ENCODE data around the gene KRTAP10-7.
"Not testable (repeated sequence)": the region's sequence is repeated elsewhere in the genome, so short reads cannot be mapped to it uniquely, and the experiment has no call there.

Gene KRTAP10-7

DNA sequence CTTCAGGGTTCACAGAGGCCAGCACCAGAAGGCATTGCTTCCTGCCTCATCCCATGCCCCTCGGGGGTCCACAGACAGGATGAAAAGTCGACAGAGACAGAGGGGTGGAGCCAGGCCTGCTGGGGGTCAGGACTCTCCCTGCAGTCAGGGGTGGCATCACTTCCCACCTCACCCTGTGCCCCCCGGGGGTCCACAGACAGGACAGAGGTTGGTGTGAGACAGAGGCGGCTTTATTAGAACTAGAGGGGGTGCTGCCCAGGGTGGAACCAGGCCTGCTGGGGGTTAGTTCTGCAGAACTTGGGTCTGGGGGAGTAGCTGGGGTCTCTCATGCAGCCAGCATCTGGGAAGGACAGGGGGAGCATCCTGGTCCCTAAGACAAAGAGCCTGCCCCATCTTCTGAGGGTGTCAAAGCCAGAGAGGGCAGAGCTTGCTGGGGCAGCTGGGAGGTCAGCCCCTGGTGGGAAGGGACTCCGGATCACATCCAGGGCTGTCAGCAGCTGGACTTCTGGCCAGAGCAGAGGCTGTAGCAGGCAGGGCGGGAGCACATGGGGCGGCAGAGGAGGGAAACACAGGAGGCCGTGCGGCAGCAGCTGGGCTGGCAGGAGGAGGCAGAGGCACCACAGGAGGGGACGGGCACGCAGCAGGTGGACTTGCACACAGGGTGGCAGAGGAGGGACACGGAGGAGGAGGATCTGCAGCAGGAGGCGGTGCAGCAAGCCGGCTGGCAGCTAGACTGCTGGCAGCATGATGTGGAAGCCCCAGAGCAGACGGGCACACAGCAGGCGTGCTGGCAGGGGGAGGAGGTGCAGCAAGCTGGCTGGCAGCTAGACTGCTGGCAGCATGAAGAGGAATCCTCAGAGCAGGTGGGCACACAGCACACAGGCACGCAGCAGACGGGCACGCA is 9.2 kb upstream of the KRTAP10-7 start:
- DNase-seq, result not testable (repeated sequence)

DNA sequence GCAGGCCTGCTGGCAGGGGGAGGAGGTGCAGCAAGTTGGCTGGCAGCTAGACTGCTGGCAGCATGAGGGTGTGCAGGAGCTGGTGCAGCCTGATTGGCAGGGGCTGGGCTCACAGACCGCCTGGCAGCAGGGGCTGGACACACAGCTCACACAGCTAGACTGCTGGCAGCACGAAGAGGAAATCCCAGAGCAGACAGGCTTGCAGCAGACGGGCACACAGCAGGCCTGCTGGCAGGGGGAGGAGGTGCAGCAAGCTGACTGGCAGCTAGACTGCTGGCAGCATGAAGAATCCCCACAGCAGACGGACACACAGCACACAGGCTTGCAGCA is 8.6 kb upstream of the KRTAP10-7 start:
- DNase-seq, result not testable (repeated sequence)

DNA sequence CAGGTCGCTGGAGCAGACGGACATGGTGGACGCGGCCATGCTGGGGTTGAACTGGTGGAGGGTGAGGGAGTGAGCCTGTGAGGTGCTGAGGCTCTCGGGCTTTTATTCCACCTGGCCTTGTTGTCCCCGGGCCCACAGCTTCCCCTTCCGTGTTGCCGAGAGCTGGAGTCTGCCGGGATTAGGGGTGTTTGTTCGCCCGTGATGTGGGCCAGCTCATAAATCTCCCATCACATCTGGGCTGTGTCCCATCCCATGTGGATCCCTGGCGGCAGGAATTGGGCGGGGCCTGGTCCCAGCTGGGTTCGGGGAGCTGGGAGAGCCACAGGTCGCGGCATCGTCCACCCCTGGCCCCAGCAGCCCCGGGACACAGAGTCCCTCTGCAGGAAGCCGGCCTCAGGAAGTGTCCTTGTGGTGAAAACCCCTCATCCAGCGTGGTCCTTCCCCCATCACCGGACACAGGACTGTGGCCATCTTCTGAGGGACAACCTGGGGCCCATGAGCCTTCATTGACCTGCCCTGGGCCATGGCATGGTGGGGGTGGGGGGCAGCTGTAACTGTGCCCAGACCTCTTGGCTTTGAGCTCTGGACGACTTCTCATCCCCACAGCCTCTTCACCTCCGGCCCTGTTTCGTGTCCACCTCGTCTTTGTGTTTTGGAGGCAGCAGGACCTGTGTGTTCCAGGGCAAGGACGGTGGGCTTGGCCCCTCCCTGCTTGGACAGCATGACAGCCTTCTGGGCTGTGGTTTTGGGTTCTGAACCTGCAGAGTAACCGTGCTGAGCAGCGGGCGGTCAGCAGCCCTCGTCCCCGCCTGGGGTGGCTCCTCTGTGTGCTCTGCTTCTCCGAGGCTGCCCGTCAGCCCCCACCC is 7.7 kb upstream of the KRTAP10-7 start, which contains the start of gene KRTAP10-6:
TSS of gene KRTAP10-6 (minus strand) at position 60 of the 866 bp plus-strand sequence. CDS start at position 39, 21 bp downstream.
- DNase-seq, result no peak

DNA sequence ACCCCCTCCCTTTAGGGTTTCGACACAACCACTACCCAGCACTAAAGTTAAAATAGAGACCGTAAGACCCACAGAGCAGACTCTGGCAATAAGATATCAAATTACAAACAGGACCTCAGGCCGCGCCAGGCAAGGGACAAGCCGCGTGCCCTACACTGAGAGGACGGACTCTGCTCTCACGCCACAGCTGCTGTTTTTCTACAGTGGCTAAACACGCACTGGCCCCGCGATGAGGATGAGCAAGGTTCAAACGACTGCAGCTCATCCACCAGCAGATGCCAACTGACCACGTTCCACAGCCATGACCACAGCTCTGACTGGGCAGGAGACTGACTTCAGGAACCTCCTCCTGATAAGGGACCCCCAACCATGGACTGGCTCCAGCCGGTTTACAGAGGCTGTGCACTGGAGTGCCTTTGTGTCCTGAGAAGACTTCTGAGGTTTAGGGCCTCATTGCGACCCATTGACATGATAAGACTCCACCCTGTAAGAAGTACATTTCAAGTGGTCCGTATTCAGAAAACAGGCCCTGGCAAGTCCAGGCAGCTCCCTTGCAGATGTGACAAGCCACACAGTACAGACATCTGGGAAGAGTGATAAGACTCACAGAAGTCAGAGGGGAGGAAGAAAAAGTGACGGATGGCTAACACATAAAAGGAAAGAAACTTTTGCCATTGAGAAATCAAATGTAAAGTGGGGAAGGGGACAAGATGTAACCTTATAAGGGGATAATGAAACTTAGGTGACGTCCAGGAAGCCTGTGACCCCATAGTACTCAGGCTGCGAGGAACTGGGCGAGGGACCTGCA is 6.6 kb upstream of the KRTAP10-7 start:
- no peak for DNase-seq

DNA sequence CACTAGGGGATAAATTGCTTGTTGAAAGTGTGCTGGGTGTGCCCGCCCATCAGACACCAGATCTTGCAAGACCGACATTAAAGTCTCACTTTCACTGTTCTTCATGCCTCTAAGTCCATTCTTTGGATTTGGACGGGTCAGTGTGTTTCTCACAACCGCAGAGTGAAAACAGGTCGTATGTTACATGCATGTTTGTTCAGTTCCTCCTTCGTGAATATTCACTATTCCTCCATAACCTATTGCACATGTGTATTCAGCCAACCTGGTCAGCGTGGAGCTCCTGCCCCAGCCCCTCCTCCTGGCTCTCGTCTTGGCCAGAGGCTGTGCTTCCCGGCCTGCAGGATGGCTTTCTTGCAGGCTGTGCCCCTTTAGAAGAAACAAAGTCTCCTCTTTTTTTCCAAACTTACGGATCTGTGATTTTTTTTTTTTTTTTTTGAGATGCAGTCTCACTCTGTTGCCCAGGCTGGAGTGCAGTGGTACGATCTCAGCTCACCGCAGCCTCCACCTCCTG is 5.9 kb upstream of the KRTAP10-7 start:
- no peak for DNase-seq

DNA sequence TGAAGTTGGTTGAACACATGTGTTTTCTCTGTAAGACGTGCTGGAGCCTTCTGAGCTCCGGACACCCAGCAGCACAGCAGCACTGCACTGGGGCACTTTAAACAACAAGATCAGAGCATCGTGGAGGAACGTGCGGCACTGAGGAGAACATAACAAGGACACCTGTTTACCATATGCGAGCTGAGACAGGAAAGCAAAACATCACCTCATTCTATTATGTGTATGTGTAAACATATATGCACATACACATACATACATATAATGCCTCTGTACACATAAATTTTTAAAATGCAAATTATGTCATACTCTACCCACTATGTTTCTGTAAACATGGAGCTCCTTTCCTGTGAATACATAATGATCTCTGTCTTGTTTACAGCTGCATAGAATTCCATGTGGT is 4.9 kb upstream of the KRTAP10-7 start:
- DNase-seq, result no peak

DNA sequence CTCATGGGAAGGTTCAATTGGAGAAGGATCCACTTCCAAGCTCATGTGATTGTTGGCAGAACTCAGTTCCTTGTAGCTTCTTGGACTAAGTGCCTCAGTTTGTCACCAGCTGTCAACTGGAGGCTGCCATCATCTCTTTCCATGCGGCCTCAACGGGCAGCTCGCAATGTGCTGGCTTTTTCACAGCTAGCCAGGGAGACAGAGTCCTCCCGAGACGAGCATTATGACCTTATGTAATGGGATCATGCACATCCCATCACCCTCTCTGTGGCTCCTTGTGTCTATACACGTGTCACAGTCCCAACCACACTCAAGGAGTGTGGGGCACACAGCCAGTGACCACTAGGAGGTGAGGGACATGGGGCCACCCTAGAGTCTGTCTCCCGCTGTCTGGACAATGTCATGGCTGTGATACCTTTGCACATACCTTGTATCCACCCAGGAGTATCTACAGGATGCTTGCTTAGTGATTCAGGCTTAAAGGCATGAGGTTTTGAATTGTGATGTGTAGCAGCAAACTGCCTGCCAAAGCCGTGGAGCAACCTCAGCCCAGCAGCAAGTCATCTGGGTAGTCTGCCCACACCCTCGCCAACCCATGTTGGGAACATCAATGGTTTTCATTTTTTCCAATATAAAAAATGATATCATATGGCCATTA is 4.2 kb upstream of the KRTAP10-7 start:
- peak; percentile 61 for DNase-seq

DNA sequence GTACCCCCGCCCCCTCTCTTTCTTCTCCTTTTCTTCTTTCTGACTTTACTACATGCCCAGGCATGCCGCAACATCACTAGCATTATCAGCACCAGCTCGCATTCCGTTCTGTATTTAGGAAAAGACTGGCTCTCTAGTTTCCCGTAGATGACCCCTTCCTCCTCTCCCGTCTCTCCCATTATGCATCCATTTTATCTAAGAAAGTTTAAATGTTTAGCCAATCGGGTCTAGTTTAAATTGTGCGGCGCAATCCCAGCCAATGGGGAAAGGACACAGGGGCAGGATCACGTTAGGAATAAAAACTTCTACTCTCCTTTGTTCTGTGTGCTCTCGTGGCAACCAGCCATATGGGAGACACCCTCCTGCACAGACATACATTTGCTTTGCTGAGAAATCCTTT is 2.3 kb upstream of the KRTAP10-7 start:
- no peak for DNase-seq

DNA sequence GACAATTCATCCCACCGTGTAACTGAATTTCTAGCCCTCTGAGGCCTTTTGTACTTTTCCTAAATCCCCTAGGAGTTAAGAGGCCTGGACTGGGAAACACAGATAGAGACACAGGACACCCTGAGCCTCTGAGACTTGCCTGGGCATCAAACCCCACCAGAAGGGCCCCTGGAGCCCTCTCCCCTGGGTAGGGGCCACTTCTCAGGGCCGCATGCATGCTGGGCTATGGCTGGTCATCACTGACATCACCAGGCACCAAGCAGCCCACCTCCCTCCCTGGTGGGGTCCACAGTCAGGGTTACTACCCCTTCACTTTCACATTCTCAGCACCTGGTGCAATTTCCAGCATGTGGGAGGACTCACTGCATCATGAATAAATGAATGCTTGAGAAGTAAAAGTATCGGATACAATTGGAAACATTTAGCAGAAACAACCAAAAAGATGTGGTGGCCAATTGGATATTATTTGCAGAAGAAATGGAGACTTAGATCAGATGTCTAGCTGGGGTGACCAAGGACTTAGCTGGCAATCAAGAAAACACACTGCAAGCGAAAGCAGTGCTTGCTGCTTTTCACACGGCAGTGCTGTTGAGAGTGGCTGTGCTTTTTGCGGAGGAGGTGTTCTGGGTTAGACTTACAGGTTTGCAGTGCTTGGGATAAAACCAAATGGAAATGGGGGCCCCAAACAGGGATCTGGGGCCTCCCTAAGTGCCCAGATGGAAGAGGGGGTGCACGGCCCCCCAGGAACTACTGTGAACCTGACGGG is 950 bp upstream of the KRTAP10-7 start:
- DNase-seq, result no peak

DNA sequence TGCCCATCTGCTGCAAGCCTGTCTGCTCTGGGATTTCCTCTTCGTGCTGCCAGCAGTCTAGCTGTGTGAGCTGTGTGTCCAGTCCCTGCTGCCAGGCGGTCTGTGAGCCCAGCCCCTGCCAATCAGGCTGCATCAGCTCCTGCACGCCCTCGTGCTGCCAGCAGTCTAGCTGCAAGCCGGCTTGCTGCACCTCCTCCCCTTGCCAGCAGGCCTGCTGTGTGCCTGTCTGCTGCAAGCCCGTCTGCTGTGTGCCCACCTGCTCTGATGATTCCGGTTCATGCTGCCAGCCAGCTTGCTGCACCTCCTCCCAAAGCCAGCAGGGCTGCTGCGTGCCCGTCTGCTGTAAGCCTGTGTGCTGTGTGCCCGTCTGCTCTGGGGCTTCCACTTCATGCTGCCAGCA is 694 bp downstream of the KRTAP10-7 start:
- not testable (repeated sequence) for DNase-seq

DNA sequence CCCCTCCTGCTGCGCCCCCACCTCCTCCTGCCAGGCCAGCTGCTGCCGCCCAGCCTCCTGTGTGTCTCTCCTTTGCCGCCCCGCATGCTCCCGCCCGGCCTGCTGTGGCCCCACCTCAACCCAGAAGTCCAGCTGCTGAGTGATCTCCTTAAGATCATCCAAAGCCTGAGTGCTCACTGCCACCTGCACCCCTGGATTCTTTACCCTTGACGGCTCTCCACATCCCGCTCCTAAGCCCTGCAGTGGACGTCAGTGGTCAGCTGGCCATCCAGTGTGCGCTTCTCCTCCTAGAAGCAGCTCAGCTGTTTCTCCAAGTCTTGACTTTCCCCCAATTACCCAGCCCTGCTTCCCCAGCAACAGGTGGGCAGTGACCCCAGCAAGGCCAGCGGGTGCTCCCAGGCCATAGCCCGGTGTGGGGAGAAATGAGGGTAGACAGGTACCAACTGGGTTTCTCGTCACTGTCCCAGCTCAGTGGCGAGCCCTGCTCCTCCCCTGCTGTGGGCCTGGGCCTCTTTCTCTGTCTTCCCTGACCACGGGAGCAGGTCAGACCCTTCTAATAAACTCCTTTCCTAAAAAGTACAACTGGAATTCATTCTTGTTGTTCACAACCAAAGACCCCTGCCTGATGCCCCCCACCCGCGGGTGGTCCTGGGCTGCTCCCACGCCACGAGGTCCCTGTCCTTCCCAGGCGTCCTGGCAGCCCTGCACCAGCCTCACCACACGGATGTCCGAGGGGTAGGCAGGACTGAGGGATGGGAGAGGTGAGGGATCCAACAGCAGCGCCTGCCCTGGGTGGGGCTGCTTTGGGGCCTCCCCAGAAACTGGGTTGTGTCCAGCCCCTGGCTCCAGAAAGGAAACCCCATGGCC is 1.4 kb downstream of the KRTAP10-7 start:
- DNase-seq, result no peak

DNA sequence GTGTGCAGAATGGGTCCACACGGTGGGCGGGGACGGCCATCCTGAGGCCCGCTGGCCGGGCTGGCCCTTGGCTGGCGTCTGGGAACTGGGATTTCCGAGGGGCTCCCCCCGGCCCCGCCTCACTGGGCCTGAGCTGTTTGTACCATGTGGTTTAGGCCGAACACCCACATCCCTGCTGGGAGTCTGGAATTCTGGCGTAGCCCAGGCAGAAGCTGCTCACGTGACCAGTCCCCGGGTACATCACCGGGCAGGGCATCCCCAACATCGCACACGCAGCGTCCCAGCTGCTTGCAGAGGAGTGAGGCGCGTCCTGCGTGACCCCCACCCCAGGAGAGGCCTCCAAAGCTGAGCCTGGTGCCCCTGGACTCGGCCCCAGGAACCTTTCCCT is 2.1 kb downstream of the KRTAP10-7 start:
- DNase-seq, result no peak

DNA sequence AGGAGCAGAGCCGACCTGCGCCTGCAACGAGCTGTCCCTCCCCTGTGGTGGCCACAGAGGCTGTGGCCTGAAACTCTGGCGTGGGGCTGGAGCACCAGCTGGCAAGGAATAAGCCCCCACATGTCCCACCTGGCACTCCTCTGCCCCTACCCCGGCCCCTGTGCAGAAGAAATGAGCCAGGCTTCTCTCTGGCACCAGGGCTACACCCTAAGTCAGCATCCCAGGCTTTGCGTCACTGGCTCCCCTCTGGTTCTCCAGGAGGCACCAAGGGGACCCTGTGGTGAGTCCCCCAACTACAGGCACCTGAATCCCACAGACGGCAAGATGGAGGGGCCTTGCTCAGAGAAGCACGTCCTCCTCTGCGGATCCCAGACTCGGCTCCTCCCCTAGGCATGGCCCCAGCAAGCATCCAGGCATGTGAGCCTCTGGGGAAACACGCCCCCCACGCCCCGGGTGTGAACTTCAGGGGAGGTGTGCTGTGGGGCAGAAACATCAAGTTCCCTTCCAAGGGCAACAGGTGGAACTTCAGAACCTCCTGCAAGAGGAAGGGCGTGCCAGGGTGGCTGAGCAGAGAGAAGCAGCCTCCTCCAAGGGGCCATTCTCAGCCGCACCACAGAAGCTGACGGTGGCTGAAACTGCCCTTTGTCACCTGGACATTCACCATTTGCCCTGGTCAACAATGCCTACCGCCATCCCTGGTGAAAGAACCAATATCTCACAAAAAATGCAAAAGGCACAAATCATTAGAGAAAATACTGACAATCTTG is 2.9 kb downstream of the KRTAP10-7 start:
- DNase-seq, result no peak

DNA sequence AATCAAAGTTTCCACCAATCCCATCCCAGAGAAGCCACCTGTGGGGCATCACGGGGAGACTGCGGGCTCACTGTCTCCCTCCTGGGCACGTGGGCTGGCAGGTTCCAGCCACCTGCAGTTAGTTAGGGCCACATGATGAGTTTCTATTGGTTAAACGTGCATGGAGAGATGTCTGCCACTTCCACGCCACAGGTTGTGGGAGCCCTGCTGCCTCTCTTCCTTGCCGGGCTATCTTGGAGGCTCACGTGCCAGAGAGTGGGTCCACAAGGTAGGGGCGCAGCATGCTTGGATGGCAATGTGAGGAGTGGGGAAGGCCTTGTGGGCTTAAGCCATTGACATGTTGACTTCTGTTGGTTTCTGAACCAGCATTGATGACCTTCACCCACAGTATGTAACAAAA is 3.5 kb downstream of the KRTAP10-7 start:
- no peak for DNase-seq

DNA sequence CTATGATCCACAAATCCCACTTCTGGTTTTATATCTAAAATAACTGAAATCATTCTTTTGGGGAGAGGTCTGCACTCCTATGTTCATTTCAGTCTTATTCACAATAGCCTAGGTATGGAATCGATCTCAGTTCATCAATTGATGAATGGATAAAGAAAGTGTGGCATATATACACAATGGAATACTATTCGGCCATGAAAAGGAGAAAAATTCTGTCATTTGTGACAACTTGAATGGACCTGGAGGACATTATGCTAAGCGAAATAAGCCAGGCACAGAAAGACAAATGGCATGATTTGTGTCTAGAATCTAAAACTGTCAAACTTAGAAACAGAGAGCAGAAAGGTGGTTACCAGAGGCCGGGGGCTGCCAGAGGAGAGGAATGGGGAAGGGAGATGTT is 6.1 kb downstream of the KRTAP10-7 start:
- no peak for DNase-seq

DNA sequence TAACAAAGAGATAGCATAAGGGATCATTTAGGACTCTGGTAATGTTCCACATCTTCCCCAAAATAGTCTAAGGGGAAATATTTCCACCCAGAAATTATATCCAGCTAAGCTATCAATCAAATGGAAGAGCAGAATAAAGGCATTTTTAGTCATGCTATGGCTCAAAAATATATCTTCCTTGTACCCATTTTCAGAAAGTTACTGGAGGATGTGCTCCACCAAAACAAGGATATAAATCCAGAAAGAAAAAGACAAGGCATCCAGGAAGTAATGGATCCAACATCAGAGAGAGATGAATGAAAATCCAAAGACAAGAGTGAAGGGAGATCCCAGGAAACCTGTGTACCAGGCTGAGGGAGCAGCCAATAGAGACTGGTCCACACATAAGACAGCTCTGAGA is 8.8 kb downstream of the KRTAP10-7 start:
- no peak for DNase-seq

DNA sequence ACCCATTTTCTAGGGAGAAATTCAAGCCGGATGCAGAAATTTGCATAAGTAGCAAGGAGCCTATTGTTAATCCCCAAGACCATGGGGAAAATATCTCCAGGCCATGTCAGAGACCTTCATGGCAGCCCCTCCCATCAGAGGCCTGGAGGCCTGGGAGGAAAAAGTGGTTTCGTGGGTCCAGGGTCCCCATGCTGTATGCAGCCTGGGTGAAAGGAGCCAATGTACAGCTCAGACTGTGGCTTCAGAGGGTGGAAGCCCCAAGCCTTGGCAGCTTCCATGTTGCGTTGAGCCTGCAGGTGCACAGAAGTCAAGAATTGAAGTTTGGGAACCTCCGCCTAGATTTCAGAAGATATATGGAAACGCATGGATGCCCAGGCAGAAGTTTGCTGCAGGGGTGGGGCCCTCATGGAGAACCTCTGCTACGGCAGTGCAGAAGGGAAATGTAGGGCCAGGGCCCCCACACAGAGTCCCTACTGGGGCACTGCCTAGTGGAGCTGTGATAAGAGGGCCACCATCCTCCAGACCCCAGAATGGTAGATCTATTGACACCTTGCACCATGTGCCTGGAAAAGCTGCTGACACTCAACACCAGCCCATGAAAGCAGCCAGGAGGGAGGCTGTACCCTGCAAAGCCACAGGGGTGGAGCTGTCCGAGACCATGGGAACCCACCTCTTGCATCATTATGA is 9.9 kb downstream of the KRTAP10-7 start:
- DNase-seq, result not testable (repeated sequence)

DNA sequence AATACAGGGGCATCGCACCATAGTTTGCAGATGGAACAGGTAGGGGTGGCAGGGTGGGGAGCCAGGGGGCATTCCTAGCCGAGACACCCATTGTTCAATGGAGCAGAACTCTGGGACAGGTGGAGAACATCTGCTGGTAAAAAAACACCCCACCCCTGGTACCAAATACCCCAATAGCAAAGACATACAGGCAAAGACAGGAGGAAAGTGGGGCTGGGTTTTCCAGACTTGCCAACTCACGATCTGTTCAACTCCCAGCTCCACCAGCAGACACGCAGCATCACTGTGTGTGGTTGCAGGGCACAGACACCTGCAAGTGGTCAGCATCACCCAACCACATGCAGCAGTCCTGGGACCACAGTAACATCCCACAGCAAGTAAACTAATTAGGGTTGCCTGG is 11.2 kb downstream of the KRTAP10-7 start:
- no peak for DNase-seq

DNA sequence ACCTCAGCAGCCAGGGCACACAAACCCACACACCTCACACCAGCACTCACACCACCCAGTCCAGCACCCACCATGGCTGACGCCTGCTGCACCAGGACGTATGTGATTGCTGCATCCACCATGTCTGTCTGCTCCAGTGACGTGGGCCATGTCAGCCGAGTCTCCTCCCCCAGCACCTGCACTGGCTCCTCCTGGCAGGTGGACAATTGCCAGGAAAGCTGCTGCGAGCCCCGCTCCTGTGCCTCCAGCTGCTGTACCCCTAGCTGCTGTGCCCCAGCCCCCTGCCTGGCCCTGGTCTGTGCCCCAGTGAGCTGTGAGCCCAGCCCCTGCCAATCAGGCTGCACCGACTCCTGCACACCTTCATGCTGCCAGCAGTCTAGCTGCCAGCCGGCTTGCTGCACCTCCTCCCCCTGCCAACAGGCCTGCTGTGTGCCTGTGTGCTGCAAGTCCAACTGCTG is 11.7 kb downstream of the KRTAP10-7 start, which contains the start of gene KRTAP10-8:
TSS of gene KRTAP10-8 (plus strand) at position 51 of the 458 bp plus-strand sequence. CDS start at position 73, 22 bp downstream.
- no peak for DNase-seq
